HCEC 1CT (cell line): ENCODE results near the gene SORBS2.

Experiments
- DNase-seq: peaks from one replicate; pipeline ENCODE4 v3.0.0-alpha.2; 2017

The SORBS2 gene

GRCh38 chr4:185771711-185772390 lies 40.1 kb downstream of the SORBS2 start:
- DNase-seq = no peak

GRCh38 chr4:185767528-185767927 lies 44.5 kb downstream of the SORBS2 start:
- DNase-seq = no peak

- no peak for DNase-seq
These were observed 47.1 kb downstream of the SORBS2 start for GRCh38 chr4:185764876-185765275.

GRCh38 chr4:185761352-185762235 lies 50.4 kb downstream of the SORBS2 start:
- no peak for DNase-seq

GRCh38 chr4:185758807-185759206 lies 53.2 kb downstream of the SORBS2 start:
- no peak for DNase-seq

- no peak for DNase-seq
These were observed 56.5 kb downstream of the SORBS2 start for GRCh38 chr4:185755451-185755850.

- DNase-seq = no peak
These were observed 57.0 kb downstream of the SORBS2 start for GRCh38 chr4:185754961-185755360.

- DNase-seq = no peak
These were observed 59.1 kb downstream of the SORBS2 start for GRCh38 chr4:185752872-185753271.

- no peak for DNase-seq
These were observed 62.1 kb downstream of the SORBS2 start for GRCh38 chr4:185749858-185750257.

- DNase-seq = no peak
These were observed 63.0 kb downstream of the SORBS2 start for GRCh38 chr4:185748901-185749390.

- DNase-seq = no peak
These were observed 66.1 kb downstream of the SORBS2 start for GRCh38 chr4:185745891-185746290.

GRCh38 chr4:185744946-185745345 lies 67.0 kb downstream of the SORBS2 start:
- DNase-seq = no peak

GRCh38 chr4:185744488-185744862 lies 67.5 kb downstream of the SORBS2 start:
- no peak for DNase-seq

GRCh38 chr4:185743722-185744487 lies 68.1 kb downstream of the SORBS2 start:
- no peak for DNase-seq

- DNase-seq = no peak
These were observed 69.2 kb downstream of the SORBS2 start for GRCh38 chr4:185742766-185743165.

GRCh38 chr4:185741795-185742194 lies 70.2 kb downstream of the SORBS2 start:
- DNase-seq = no peak

- DNase-seq = no peak
These were observed 71.5 kb downstream of the SORBS2 start for GRCh38 chr4:185740471-185740873.

GRCh38 chr4:185738820-185739219 lies 73.2 kb downstream of the SORBS2 start:
- DNase-seq = no peak

- DNase-seq = peak; percentile 39
These were observed 73.9 kb downstream of the SORBS2 start for GRCh38 chr4:185738038-185738552.

- no peak for DNase-seq
These were observed 74.4 kb downstream of the SORBS2 start for GRCh38 chr4:185737489-185738037.

- no peak for DNase-seq
These were observed 75.1 kb downstream of the SORBS2 start for GRCh38 chr4:185736882-185737281.

GRCh38 chr4:185735866-185736400 lies 76.1 kb downstream of the SORBS2 start:
- DNase-seq = no peak
